NB4 (cell line): ENCODE results near the gene HAGHL.

ENCODE experiments used
- CTCF ChIP-seq: IDR thresholded peaks from one replicate; pipeline ENCODE4 v1.5.1; 2012; ENCODE audit warnings: low read depth, low read length
- MAX ChIP-seq: IDR thresholded peaks from 2 replicates; pipeline ENCODE4 v1.6.1; 2011; ENCODE audit warnings: low read depth, low read length
- MYC ChIP-seq: IDR thresholded peaks from 2 replicates; pipeline ENCODE4 v1.6.1; 2011; ENCODE audit warnings: low read depth, low read length
- POLR2A ChIP-seq: IDR thresholded peaks from 2 replicates; pipeline ENCODE4 v1.6.1; 2011; ENCODE audit warnings: mild to moderate bottlenecking; ENCODE audit not compliant: insufficient read length; ENCODE audit errors: extremely low read depth

- TF ChIP-seq MAX (no peak), CTCF (no peak), POLR2A (no peak), MYC (no peak)
Observed at GRCh38 chr16:722835-723633, 3.9 kb upstream of the HAGHL start.
